ENCODE data around the gene TMEM17.
A peak's percentile ranks its signal among the peaks of the same experiment; 100 is the strongest.
"Not testable (repeated sequence)": the region's sequence is repeated elsewhere in the genome, so short reads cannot be mapped to it uniquely, and the experiment has no call there.

TMEM17 gene, protein sequence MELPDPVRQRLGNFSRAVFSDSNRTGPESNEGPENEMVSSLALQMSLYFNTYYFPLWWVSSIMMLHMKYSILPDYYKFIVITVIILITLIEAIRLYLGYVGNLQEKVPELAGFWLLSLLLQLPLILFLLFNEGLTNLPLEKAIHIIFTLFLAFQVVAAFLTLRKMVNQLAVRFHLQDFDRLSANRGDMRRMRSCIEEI

GRCh38 chr2:62505750-62506420 lies at the start of gene TMEM17:
TSS of gene TMEM17 (minus strand) at chr2:62506195. CDS start at chr2:62506129, 66 bp downstream.
- DNase-seq = peak; percentile 76

DNA sequence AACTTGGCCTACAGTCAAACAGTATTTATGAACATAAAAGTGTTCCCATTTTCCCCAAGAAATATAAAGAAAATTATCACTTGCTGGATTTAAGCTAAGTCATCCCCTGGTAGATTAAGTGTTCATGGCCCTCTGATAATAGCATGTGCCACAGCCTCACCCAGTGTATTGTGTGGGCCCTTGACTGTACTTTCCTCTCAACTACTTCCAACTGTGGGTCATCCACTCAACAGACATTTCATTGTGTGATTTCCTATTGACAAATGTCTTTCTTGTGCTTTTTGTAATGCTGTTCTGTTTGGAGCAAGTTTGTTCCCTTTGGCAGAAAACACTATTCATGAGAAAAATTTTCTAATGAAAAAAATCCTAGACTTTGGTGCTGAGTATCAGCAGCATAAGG lies 48.4 kb upstream of the TMEM17 start:
- no peak for DNase-seq

- no peak for DNase-seq
These were observed 44.5 kb upstream of the TMEM17 start for GRCh38 chr2:62550461-62550860.

DNA sequence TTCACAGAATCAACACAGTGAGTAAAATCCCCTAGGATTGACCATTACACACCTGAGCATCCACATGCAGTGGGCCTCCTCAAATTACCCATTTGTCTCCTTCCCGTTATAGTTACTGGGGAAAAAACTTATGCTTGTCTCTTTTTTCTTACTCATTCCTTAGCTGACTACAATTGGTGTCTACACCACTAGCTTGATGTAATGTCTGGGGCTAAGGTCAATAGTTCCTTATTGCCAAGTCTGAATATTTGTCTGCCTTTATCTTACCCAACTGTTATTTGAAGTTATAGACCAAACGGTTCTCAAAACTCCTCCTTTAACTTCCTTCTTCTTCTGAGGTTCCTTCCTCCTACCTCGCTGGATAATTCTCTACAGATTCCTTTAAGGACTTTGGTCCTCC lies 41.9 kb upstream of the TMEM17 start:
- no peak for DNase-seq

- no peak for DNase-seq
These were observed 39.3 kb upstream of the TMEM17 start for GRCh38 chr2:62545261-62545660.

- DNase-seq = no peak
These were observed 34.6 kb upstream of the TMEM17 start for GRCh38 chr2:62540408-62541168.

DNA sequence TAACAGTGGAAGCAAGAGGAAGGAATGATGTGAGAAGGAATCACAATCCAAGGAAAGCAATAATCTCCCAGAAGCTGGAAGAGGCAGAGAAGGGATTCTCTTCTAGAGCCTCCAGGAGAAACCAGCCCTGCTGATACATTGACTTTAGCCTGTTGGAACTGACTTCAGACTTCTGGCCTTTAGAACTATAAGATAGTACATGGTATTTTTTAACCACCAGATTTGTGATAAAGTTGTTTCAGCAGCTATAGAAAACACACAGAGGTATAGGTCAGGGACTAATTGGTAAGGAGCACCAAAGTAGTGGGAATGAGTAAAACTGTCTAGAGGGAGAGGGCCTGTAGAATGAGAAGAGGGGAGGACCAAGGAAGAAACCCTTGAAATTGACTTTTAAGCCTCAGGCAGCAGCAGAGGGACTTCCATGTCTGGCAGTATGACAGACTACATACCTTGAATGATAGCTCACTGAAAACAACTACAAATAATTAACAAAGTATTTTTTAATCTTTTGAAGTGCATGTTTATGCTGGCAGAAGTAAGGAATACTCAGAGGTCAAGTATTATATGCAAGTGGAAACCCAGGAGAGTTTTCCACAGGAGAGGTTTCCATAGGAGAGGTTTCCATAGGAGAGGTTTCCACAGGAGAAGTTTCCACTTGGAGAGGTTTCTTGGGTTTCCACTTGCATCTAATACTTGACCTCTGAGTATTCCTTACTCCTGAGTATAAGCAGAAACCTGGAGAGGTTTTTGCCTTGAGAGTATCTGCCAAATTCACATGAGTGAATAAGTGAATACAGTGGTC lies 33.8 kb upstream of the TMEM17 start:
- no peak for DNase-seq

GRCh38 chr2:62538756-62539155 lies 32.8 kb upstream of the TMEM17 start:
- no peak for DNase-seq

DNA sequence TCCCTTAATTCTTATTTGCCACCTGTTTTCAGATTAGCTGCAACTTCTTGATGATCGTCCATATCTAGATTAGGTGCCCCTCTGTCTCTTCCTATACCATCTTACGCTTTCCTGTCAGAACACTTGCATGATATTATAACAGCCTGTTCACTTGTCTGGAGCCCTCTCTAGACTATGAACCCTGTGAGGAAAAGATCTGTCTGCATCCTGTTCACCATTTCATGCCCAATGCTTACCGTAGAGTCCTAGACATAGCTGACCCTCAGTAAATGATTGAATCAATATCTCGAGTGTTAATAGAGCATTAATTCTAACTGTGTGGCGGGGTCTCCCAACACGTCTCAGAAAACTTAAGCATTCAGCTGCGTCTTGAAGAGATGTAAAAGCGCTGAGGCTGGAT lies 31.8 kb upstream of the TMEM17 start:
- no peak for DNase-seq

DNA sequence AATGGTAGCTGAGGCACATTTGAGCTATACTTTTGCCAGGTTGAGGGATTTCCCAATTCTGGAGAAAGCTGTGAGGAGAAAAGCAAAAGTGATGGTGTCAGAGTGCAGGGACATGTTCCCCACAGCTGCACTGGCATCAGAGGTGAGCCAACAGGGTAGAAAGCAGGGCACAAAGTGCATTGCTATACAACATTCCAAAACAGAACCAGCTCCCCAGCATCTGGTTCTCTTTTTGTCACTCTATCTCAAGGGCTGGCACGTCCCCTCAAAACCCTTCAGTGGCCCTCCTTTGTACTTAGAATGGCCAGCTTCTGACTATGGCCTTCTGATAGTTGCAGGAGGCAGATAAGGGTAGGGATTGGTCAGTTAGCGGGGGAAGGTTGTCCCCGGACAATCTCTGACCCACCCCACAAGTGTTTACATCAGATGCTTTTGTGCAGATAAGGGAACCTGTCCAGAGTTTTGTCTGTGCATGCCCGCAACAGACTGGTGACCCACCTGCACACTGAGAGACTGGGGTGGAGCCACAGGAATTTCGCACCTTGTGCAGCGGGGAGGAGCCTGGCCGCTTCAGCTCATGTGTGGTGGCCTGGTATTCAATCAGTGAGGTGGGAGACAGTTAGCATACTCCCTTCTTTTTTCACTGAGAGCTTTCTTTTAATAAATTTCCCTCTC lies 31.0 kb upstream of the TMEM17 start:
- no peak for DNase-seq

GRCh38 chr2:62535521-62535920 lies 29.5 kb upstream of the TMEM17 start:
- DNase-seq = not testable (repeated sequence)

GRCh38 chr2:62531594-62531993 lies 25.6 kb upstream of the TMEM17 start:
- DNase-seq = no peak

GRCh38 chr2:62529758-62530157 lies 23.8 kb upstream of the TMEM17 start:
- DNase-seq = no peak

GRCh38 chr2:62527478-62528210 lies 21.6 kb upstream of the TMEM17 start:
- no peak for DNase-seq

DNA sequence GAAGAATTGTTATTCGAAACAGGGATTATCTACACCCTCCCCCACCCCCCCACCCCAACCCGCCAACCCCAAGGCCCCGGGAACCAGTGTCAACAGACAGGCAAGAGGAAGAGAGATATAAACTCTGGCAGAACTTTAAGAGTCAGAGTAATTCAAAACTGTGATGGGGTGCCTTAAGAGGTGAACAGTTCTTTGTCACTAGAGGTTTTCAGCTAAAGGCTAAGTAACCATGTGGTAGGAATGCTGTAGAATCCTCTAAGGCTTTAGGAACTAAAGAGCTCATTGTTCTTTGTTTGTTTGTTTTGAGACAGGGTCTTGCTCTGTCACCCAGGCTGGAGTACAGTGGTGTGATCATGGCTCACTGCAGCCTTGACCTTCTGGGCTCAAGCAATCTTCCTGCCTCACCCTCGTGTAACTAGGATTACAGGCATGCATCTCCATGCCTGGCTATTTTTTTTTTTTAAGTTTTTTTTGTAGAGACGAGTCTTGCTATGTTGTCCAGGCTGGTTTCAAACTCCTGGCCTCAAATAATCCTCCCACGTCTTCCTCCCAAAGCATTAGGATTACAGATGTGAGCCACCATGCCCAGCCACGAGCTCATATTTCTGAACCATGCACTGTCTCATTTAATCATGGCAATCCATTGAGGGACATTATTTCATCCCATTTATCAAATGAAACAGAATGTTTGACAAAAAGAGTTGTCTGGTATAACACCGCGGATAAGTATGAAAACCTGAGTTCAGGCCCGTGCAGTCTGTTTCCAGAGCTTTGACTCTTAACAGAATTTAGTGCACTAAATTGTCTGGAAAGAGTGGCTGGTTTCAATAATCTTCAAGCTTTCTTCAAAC lies 20.8 kb upstream of the TMEM17 start:
- no peak for DNase-seq

- no peak for DNase-seq
These were observed 19.7 kb upstream of the TMEM17 start for GRCh38 chr2:62525549-62526269.

DNA sequence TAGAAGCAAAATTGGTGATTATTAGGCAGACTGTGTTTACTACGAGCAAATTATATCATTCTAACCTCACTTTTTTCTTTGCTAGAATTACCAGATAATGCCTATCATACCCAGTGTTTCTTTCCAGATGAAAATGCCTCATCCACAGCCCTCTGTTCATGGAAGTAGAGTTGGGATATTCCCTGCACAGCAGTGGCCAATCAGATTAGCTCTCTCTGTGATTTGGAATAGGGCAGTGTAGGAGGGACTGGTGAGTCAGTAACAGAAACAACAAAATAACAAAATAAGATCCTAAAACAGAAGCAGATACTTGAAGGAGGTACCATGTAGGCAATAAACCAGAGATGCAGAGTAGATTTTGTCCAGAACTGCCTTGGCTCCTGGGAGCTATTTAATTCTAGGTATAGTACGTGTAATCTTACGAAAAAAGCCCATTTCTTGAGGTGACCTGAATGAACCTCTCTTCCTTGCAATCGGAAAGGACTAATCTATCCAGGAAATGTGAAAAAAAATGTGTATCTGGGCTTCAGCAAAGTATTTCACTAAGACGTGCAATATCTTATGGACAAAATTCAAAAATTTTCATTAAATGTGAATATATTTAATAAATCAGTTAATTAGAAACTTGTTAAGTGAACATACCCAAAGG lies 18.4 kb upstream of the TMEM17 start:
- DNase-seq = no peak

DNA sequence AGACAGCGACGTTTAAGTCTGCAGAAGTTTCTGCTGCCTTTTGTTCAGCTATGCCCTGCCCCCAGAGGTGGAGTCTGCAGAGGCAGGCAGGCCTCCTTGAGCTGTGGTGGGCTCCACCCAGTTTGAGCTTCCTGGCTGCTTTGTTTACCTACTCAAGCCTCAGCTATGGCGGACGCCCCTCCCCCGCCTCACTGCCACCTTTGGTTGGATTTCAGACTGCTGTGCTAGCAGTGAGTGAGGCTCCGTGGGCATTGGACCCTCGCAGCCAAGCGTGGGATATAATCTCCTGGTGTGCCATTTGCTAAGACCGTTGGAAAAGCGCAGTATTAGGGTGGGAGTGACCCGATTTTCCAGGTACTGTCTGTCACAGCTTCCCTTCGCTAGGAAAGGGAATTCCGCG lies 15.1 kb upstream of the TMEM17 start:
- DNase-seq = not testable (repeated sequence)

DNA sequence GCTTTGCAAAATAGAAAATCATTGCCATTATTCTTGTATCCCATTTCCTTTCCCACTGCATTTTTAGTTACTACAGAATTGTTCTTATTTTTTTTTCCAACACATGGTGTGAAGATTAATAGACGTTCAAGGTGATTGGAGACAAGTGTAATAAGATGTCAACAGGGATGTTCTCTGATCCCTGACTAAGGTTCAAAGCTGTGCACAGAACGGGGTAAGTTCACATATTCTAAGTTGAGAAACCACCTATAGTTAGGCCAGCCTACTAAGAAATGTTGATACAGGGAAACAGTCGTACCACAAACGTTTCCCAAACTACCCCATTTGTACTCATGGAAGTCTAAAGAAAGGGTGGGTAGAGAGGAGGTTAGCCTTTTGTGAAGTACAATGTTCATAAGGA lies 6.4 kb upstream of the TMEM17 start:
- DNase-seq = no peak

DNA sequence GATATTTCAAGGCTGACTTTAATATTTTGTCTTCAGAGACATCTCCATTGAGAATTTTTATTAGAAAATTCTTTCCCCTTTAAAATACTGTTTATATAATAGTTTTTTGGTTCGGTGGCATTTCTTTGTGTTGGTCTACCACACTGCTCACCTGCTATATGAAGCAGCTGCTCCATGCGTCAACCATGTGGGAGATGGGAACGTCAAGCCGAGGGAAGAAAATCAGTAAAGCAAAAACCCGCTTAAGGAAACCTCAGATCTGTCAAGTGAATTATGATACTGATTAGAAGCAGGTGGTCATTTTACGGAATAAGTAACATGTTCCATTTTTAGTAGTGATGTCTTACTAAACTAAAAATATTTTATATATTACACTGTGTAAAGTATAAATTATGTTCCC lies 5.6 kb upstream of the TMEM17 start:
- no peak for DNase-seq
